K562 (cell line): ENCODE measurements around the gene TP73. TPM values are rescaled to one million over a fixed set of nuclear protein-coding genes. Genes with fewer than 3 reads are reported as not detected.

Source experiments
- ATAC-seq: fragments of 200-7000 bp; cut with Tn5 transposase; 3 replicates; pipeline ENCODE4 v1.9.1; 2020; ENCODE audit warnings: moderate library complexity
- BruUV-seq: library from RNA; stranded (reverse); fragments of 400-500 nt; replicated peaks from 2 replicates; lab custom pipeline; 2021; lab: Mats Ljungman, UMichigan
- CTCF ChIA-PET: fragments of 300-600 bp; formaldehyde crosslinking; extraction: SDS; loops from one replicate; lab custom pipeline; 2021; ENCODE audit warnings: low intra/inter-chr PET ratio; lab: Yijun Ruan, JAX
- POLR2A ChIA-PET: fragments of 300-600, 350-650 bp; sonication (Branson Sonifier 250); formaldehyde crosslinking; extraction: SDS; loops from one replicate; lab custom pipeline; 2021; ENCODE audit warnings: antibody characterized with exemption, inconsistent platforms; lab: Yijun Ruan, JAX
- DNase-seq, 4 experiments: peaks; one replicate each; pipeline versions ENCODE4 v3.0.0 to v3.0.0-alpha.2; 2011 to 2018; ENCODE audit warnings: low spot score in 3 of 4, mixed read lengths in 3 of 4; ENCODE audit errors: extremely low read depth in 1 of 4
- FAIRE-seq: peaks from 2 replicates; lab custom pipeline; 2011; peaks lifted over from hg19 to GRCh38; lab: Jason Lieb, UNC
- H2AFZ ChIP-seq: 2 replicates; pipeline ENCODE4 v1.6.0; 2011; ENCODE audit warnings: low read depth, low read length, control low read depth, inconsistent platforms
- H3K27ac ChIP-seq: fragments of 200-600 bp; 3 replicates; pipeline ENCODE4 v1.8.0; 2011; ENCODE audit warnings: low read depth, mild to moderate bottlenecking, control low read depth, inconsistent platforms, low read length, moderate library complexity, mixed read lengths; ENCODE audit errors: extremely low read depth
- H3K27me3 ChIP-seq, 2 experiments: fragments of 300-600 bp in 1 of 2; 2 replicates in 1 of 2; 3 replicates in 1 of 2; pipeline versions ENCODE4 v1.6.0 to v1.8.0; 2011; ENCODE audit warnings: inconsistent platforms in 2 of 2, low read length in 2 of 2, mild to moderate bottlenecking in 1 of 2, mixed read lengths in 1 of 2, moderate library complexity in 1 of 2; ENCODE audit not compliant: control insufficient read depth in 2 of 2, insufficient read depth in 2 of 2
- H3K36me3 ChIP-seq: fragments of 300-600 bp; 3 replicates; pipeline ENCODE4 v1.8.0; 2011; ENCODE audit warnings: mild to moderate bottlenecking, low read length, inconsistent platforms; ENCODE audit not compliant: control insufficient read depth, insufficient read depth
- H3K4me1 ChIP-seq, 2 experiments: fragments of 200-600 bp in 1 of 2; replicated peaks in 1 of 2; 2 replicates in 1 of 2; 3 replicates in 1 of 2; pipeline versions ENCODE4 v1.5.1 to v1.8.0; 2011; ENCODE audit warnings: inconsistent platforms in 2 of 2, low read length in 2 of 2, mild to moderate bottlenecking in 1 of 2, mixed read lengths in 1 of 2, moderate library complexity in 1 of 2; ENCODE audit not compliant: control insufficient read depth in 2 of 2, insufficient read depth in 2 of 2
- H3K4me2 ChIP-seq: 2 replicates; pipeline ENCODE4 v1.6.1; 2011; ENCODE audit warnings: low read length, control low read depth, inconsistent platforms, mixed read lengths; ENCODE audit not compliant: insufficient read depth
- H3K4me3 ChIP-seq: fragments of 200-600 bp; sonication (generic), shearing (Covaris generic); 2 replicates; pipeline ENCODE4 v1.5.1; 2016; ENCODE audit warnings: control low read depth, inconsistent platforms
- H3K79me2 ChIP-seq: fragments of 200-600 bp; 3 replicates; pipeline ENCODE4 v1.8.0; 2011; ENCODE audit warnings: low read length, inconsistent platforms; ENCODE audit not compliant: control insufficient read depth, insufficient read depth
- H3K9ac ChIP-seq, 2 experiments: 2 replicates each; pipeline versions ENCODE4 v1.6.0 to v1.6.1; 2011; ENCODE audit warnings: low read depth in 2 of 2, low read length in 2 of 2, control low read depth in 1 of 2, inconsistent platforms in 1 of 2, mild to moderate bottlenecking in 1 of 2, mixed read lengths in 1 of 2; ENCODE audit not compliant: insufficient read depth in 1 of 2
- H3K9me1 ChIP-seq: one replicate; pipeline ENCODE4 v1.6.0; 2011; ENCODE audit warnings: inconsistent platforms, mild to moderate bottlenecking, low read length, moderate library complexity; ENCODE audit not compliant: control insufficient read depth, insufficient read depth
- H3K9me3 ChIP-seq: replicated peaks from 2 replicates; pipeline ENCODE4 v1.5.1; 2011; ENCODE audit warnings: low read depth, low read length, inconsistent platforms; ENCODE audit not compliant: control insufficient read depth, insufficient read depth
- H4K20me1 ChIP-seq: replicated peaks from 2 replicates; pipeline ENCODE4 v1.6.1; 2011; ENCODE audit warnings: low read length, inconsistent platforms, mixed read lengths; ENCODE audit not compliant: control insufficient read depth, insufficient read depth
- HCFC1 ChIP-seq: IDR thresholded peaks from 2 replicates; pipeline ENCODE4 v1.6.1; 2012; ENCODE audit warnings: low read depth, low read length, improper control_type of control experiment
- HNRNPK ChIP-seq: fragments of 200-400 bp; formaldehyde crosslinking; IDR thresholded peaks from one replicate; pipeline ENCODE4 v1.6.1; 2018; ENCODE audit warnings: mild to moderate bottlenecking, low read depth, low read length; ENCODE audit not compliant: poor library complexity, severe bottlenecking
- MCM3 ChIP-seq: fragments of 450-650 bp; IDR thresholded peaks from 2 replicates; pipeline ENCODE4 v1.6.1; 2016
- NR4A1 ChIP-seq, 2 experiments: fragments of 250-450 bp in 1 of 2; fragments of 450-650 bp in 1 of 2; sonication (Bioruptor Pico) in 1 of 2; IDR thresholded peaks; 2 replicates each; pipeline versions ENCODE4 v1.4.0 to v1.6.1; 2016 to 2020; ENCODE audit warnings: mild to moderate bottlenecking in 2 of 2, missing compliant biosample characterization in 1 of 2, missing genetic modification characterization in 1 of 2, moderate library complexity in 1 of 2
- PHF8 ChIP-seq: fragments of 200-600 bp; sonication (generic); IDR thresholded peaks from 2 replicates; pipeline ENCODE4 v1.6.1; 2012; ENCODE audit warnings: mixed run types, mild to moderate bottlenecking, inconsistent platforms, low read length, moderate library complexity, borderline replicate concordance
- POU5F1 ChIP-seq: fragments of 150-350 bp; IDR thresholded peaks from 2 replicates; pipeline ENCODE4 v1.6.1; 2014; ENCODE audit warnings: borderline replicate concordance, low read length, low read depth, mild to moderate bottlenecking; ENCODE audit not compliant: partially characterized antibody
- SAP30 ChIP-seq: fragments of 200-600 bp; sonication (generic); IDR thresholded peaks from 2 replicates; pipeline ENCODE4 v1.6.1; 2012; ENCODE audit warnings: borderline replicate concordance, low read depth, mild to moderate bottlenecking, moderate library complexity, low read length, control low read depth, inconsistent platforms; ENCODE audit not compliant: insufficient read depth, poor library complexity, severe bottlenecking
- TAF15 ChIP-seq: fragments of 200-400 bp; formaldehyde crosslinking; IDR thresholded peaks from 2 replicates; pipeline ENCODE4 v1.6.1; 2017; ENCODE audit warnings: mild to moderate bottlenecking, low read depth, low read length, moderate library complexity
- WGBS: fragments of 100-300 bp; shearing (Covaris generic); methylation state at CpG from one replicate; pipeline ENCODE4 v1.1.6; 2016; ENCODE audit warnings: low coverage, mixed read lengths; ENCODE audit not compliant: insufficient coverage; ENCODE audit errors: missing lambda C conversion rate; 5-methylcytosine and 5-hydroxymethylcytosine counted together
- in situ Hi-C: fragments of 300-500 bp; cut with MboI; formaldehyde crosslinking; loops from 4 replicates; pipeline ENCODE4 v1.15.0; 2018; ENCODE audit warnings: inconsistent platforms, mixed read lengths
- intact Hi-C: fragments of 100-400 bp; cut with micrococcal nuclease; formaldehyde crosslinking; loops from 2 replicates; pipeline ENCODE4 v1.14.2; 2022
- polyA plus RNA-seq, 8 experiments: library from polyadenylated mRNA; depleted of rRNA in 4 of 8; stranded (reverse) in 5 of 8; unstranded in 3 of 8; fragments of >200 nt; fragmentation: Nextera tagmentation in 2 of 8; fragmentation: Illumina TruSeq in 1 of 8; extraction: Ambion mirVana in 2 of 8; extraction: Trizol in 1 of 8; gene quantifications; 2 replicates each; pipeline versions ENCODE4 v1.2.1 to v1.2.3, GENCODE V29; 2011 to 2014; ENCODE audit warnings: inconsistent platforms in 1 of 8, missing spikeins in 1 of 8
- total RNA-seq, 7 experiments: library from RNA; depleted of rRNA in 6 of 7; stranded (reverse); fragments of >200 nt in 6 of 7; fragmentation: Illumina TruSeq in 2 of 7; extraction: Trizol in 2 of 7; gene quantifications; 2 replicates each; pipeline versions ENCODE4 v1.2.1 to v1.2.3, GENCODE V29; 2011 to 2021; ENCODE audit warnings: low replicate concordance in 1 of 7

TP73 gene
- total and polyA plus RNA-seq, 9 of the 15 experiments (the other 6 are each of a cell fraction or from before 2014, with no cell fraction given), result 0.07 to 1.6 (median 0.40) TPM; not detected in 2

- Histone ChIP-seq H3K36me3 (no peaks in the 10 kb centered on the region), H3K9me1 (peaks cover 4% of the 10 kb centered on the region), H3K79me2 (no peaks in the 10 kb centered on the region), H3K9me3 (no peaks in the 10 kb centered on the region), H3K27me3 (peaks cover 48 to 81% of the 10 kb centered on the region in 2 experiments; a peak in 4 of 5 replicates), H3K4me3 (no peak overlapping the region), H3K9ac (no peak overlapping the region; a peak in 1 of 4 replicates), H3K4me2 (no peak overlapping the region), H3K4me1 (peaks cover 3 to 64% of the 10 kb centered on the region in 2 experiments; a peak in 3 of 5 replicates), H3K27ac (no peak overlapping the region), H4K20me1 (peaks cover 56% of the 10 kb centered on the region), H2AFZ (no peak overlapping the region)
- TF ChIP-seq SAP30 (no peak), TAF15 (no peak), NR4A1 (CRISPR knock-in tag; IDR thresholded peaks at IDR 0.05) (no peak), NR4A1 (tag; IDR thresholded peaks at IDR 0.05) (no peak), HNRNPK (no peak), MCM3 (no peak), HCFC1 (no peak), PHF8 (no peak), POU5F1 (no peak)
- BruUV-seq, result no TSS peak
- in situ Hi-C loops, result no loop called here
- no peak for DNase-seq
- ChIA-PET POLR2A (interaction anchor here (0.6 to 1.6 kb wide), 4 partner anchors 10 to 86 kb away, joined by 3 to 4 read pairs (median 3); partner anchors contain the start of gene WRAP73), CTCF (no interaction called here)
- WGBS, result 12% methylated on average over 17 of the region's 17 CpGs
- no peak for FAIRE-seq
- ATAC-seq, result no peak
- intact Hi-C loops, result no loop called here
Measured at GRCh38 chr1:3672971-3673361, 20.6 kb downstream of the TP73 start.
